Activated T-helper 1 cell treated with anti-CD3 and anti-CD28 coated beads, Interleukin-12 subunit alpha, Interleukin-12 subunit beta, Interleukin-2, Interleukin-4 antibody, amounts not matched to agents 30 ng/mL and 10 ng/mL and 1 ng/mL, durations not matched to agents 14 hours and 24 hours and 36 hours (primary cell): ENCODE results near the gene RPL10. TPM values are rescaled to one million over a fixed set of nuclear protein-coding genes. Genes with fewer than 3 reads are reported as not detected.

Experiments used
- DNase-seq: peaks from one replicate; pipeline ENCODE4 v3.0.0; 2021; ENCODE audit warnings: low spot score
- H3K27ac Mint-ChIP-seq: one replicate; pipeline ENCODE4 v1.8.0; 2021; ENCODE audit warnings: mild to moderate bottlenecking, mixed read lengths
- H3K27me3 Mint-ChIP-seq: one replicate; pipeline ENCODE4 v1.8.0; 2022; ENCODE audit warnings: mild to moderate bottlenecking, moderate library complexity, mixed read lengths; ENCODE audit not compliant: insufficient read depth
- H3K36me3 Mint-ChIP-seq: one replicate; pipeline ENCODE4 v1.8.0; 2021; ENCODE audit warnings: low read depth, mixed read lengths
- H3K4me1 Mint-ChIP-seq: one replicate; pipeline ENCODE4 v1.8.0; 2021; ENCODE audit warnings: low read depth, mixed read lengths
- H3K4me3 Mint-ChIP-seq: one replicate; pipeline ENCODE4 v1.8.0; 2021; ENCODE audit warnings: mild to moderate bottlenecking, moderate library complexity, mixed read lengths
- H3K9me3 Mint-ChIP-seq: one replicate; pipeline ENCODE4 v1.8.0; 2021; ENCODE audit warnings: mixed read lengths
- intact Hi-C: fragments of 100-400 bp; cut with micrococcal nuclease; formaldehyde crosslinking; loops from one replicate; pipeline ENCODE4 v1.15.1; 2024
- total RNA-seq: library from RNA; stranded (reverse); gene quantifications from 2 replicates; pipeline ENCODE4 v1.2.3, GENCODE V29; 2022

Gene RPL10
- total RNA-seq, 1 donor from 2014 or later: 2,261 TPM

- peaks cover 6% of the 10 kb centered on the region for H3K36me3 Mint-ChIP-seq
- H3K9me3 Mint-ChIP-seq: no peaks in the 10 kb centered on the region
- H3K4me1 Mint-ChIP-seq: peaks cover 9% of the 10 kb centered on the region
- intact Hi-C loops: no loop called here
- H3K27ac Mint-ChIP-seq: peak within 1 kb of the TSS; percentile 31
- DNase-seq: no peak
- H3K4me3 Mint-ChIP-seq: peak within 1 kb of the TSS; percentile 82
- H3K27me3 Mint-ChIP-seq: no peaks in the 10 kb centered on the region
These were observed 23.6 kb upstream of the RPL10 start, which contains the start of gene FLNA for GRCh38 chrX:154374313-154375155. TSS of gene FLNA (minus strand) at chrX:154374634. CDS start at chrX:154371245, 3,389 bp downstream.

DNA sequence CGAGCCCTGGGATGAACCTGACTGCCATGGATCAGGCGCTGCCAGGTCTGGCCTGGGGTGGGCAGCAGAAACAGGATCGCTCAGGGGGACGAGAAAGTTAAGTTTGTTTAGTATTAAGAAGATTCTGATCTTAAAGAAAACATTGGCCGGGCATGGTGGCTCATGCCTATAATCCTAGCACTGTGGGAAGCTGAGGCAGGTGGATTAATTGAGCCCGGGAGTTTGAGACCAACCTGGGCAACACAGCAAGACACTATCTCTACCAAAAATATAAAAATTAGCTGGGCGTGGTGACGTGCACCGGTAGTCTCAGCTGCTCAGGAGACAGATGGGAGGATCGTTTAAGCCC is 23.0 kb upstream of the RPL10 start:
- Mint-ChIP-seq H3K36me3 (peaks cover 4% of the 10 kb centered on the region), H3K4me3 (peak overlapping the region; percentile 39), H3K4me1 (peaks cover 9% of the 10 kb centered on the region), H3K27ac (no peak overlapping the region), H3K27me3 (no peaks in the 10 kb centered on the region), H3K9me3 (no peaks in the 10 kb centered on the region)
- no peak for DNase-seq
- intact Hi-C loops: no loop called here

- intact Hi-C loops: no loop called here
- Mint-ChIP-seq H3K27me3 (no peaks in the 10 kb centered on the region), H3K36me3 (peaks cover 10% of the 10 kb centered on the region), H3K27ac (peak overlapping the region; percentile 70), H3K4me3 (peak overlapping the region; percentile 45), H3K4me1 (peaks cover 9% of the 10 kb centered on the region), H3K9me3 (no peaks in the 10 kb centered on the region)
- DNase-seq: no peak
These were observed 21.4 kb upstream of the RPL10 start for GRCh38 chrX:154376774-154377173.

GRCh38 chrX:154378059-154378798 is 19.9 kb upstream of the RPL10 start:
- peak overlapping the region; percentile 79 for H3K4me3 Mint-ChIP-seq
- H3K36me3 Mint-ChIP-seq: peaks cover 10% of the 10 kb centered on the region
- peak overlapping the region; percentile 81 for H3K27ac Mint-ChIP-seq
- DNase-seq: no peak
- H3K9me3 Mint-ChIP-seq: no peaks in the 10 kb centered on the region
- intact Hi-C loops: loop anchor here (1.0 kb wide), 2 partner anchors 9 to 138 kb away; partner anchors contain the start of gene FAM3A
- H3K27me3 Mint-ChIP-seq: no peaks in the 10 kb centered on the region
- H3K4me1 Mint-ChIP-seq: peaks cover 8% of the 10 kb centered on the region

- H3K27me3 Mint-ChIP-seq: no peaks in the 10 kb centered on the region
- H3K36me3 Mint-ChIP-seq: peaks cover 10% of the 10 kb centered on the region
- no peaks in the 10 kb centered on the region for H3K9me3 Mint-ChIP-seq
- H3K27ac Mint-ChIP-seq: peak within 1 kb of the TSS; percentile 81
- intact Hi-C loops: loop anchor here (1.0 kb wide), 3 partner anchors 10 to 407 kb away; partner anchors contain the start of genes FAM3A and TMEM187
- H3K4me1 Mint-ChIP-seq: peaks cover 4% of the 10 kb centered on the region
- peak; percentile 94 for DNase-seq
- peak within 1 kb of the TSS; percentile 89 for H3K4me3 Mint-ChIP-seq
These were observed 19.2 kb upstream of the RPL10 start, which contains the start of gene EMD for GRCh38 chrX:154378799-154379568. TSS of gene EMD (plus strand) at chrX:154379295. CDS start at chrX:154379485, 190 bp downstream.

DNA sequence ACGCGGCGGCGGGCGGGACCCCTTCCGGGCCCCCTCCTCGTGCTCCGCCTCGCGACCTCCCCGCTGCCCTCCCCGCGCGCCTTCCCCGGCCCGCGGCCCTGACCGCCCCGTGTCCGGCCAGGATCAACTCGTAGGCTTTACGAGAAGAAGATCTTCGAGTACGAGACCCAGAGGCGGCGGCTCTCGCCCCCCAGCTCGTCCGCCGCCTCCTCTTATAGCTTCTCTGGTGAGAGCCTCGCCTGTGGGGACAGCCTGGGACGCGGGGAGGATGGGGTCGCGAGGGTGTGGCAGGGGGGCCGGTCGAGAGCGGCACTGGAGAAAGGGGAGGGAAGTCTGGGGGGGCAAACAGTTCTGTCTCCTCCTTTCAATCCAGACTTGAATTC is 18.6 kb upstream of the RPL10 start:
- peak overlapping the region; percentile 78 for H3K27ac Mint-ChIP-seq
- H3K9me3 Mint-ChIP-seq: no peaks in the 10 kb centered on the region
- intact Hi-C loops: loop anchor here (1.0 kb wide), 1 partner anchor 407 kb away; the partner anchor contains the start of gene TMEM187

GRCh38 chrX:154380153-154380552 is 18.0 kb upstream of the RPL10 start:
- H3K36me3 Mint-ChIP-seq: peaks cover 10% of the 10 kb centered on the region
- intact Hi-C loops: no loop called here
- no peaks in the 10 kb centered on the region for H3K9me3 Mint-ChIP-seq
- H3K27ac Mint-ChIP-seq: peak overlapping the region; percentile 78
- peak overlapping the region; percentile 89 for H3K4me3 Mint-ChIP-seq
- H3K27me3 Mint-ChIP-seq: no peaks in the 10 kb centered on the region
- peaks cover 4% of the 10 kb centered on the region for H3K4me1 Mint-ChIP-seq
- no peak for DNase-seq

More for the DNA sequence above, 18.6 kb upstream of the RPL10 start:
- Mint-ChIP-seq H3K4me3 (peak overlapping the region; percentile 89), H3K27me3 (no peaks in the 10 kb centered on the region), H3K4me1 (peaks cover 4% of the 10 kb centered on the region), H3K36me3 (peaks cover 10% of the 10 kb centered on the region)
- DNase-seq: no peak

GRCh38 chrX:154380787-154381186 is 17.4 kb upstream of the RPL10 start:
- H3K4me1 Mint-ChIP-seq: peaks cover 4% of the 10 kb centered on the region
- intact Hi-C loops: no loop called here
- peak overlapping the region; percentile 78 for H3K27ac Mint-ChIP-seq
- no peaks in the 10 kb centered on the region for H3K27me3 Mint-ChIP-seq
- peak overlapping the region; percentile 89 for H3K4me3 Mint-ChIP-seq
- H3K9me3 Mint-ChIP-seq: no peaks in the 10 kb centered on the region
- no peak for DNase-seq
- H3K36me3 Mint-ChIP-seq: peaks cover 10% of the 10 kb centered on the region

DNA sequence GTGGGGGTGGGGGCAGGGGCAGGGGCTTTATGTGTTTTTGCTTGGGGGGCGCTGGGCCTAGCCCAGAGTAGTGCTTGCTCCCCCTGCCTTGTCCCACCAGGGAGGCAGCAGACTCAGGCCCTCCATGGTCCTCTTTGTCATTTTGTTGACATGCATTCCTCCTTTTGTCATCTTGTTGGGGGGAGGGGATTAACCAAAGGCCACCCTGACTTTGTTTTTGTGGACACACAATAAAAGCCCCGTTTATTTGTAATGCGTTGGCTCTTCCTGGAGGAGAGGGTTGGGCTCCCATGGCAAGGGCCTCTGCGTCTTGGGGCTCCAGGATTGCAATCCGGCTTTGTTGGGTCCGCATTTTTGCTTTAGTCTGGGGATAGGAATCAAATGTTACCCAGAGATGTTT is 16.9 kb upstream of the RPL10 start:
- peak overlapping the region; percentile 7 for H3K4me3 Mint-ChIP-seq

DNA sequence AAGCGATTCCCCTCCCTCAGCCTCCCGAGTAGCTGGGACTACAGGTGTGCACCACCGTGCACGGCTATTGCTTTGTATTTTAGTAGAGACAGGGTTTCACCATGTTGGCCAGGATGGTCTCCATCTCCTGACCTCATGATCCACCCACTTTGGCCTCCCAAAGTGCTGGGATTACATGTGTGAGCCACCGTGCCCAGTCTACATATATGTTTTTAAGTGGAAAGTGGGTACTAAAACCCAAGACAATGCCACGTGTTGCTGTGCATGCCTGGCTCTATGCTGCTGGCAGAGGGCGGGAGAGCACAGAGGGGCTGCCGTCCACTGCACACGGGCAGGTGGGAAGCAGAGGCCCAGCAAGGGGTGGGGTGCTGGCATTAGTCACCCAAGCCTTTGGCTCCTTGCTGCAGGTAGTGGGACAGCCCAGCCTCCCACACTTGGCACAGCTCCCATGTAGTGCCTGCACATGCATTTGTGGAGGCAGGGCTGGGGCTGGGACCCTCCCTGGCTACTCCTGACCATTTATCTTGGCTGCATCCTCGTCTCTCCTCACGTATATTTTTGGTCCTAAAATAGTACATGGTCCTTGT is 15.6 kb upstream of the RPL10 start:
- no peaks in the 10 kb centered on the region for H3K4me1 Mint-ChIP-seq
- no peaks in the 10 kb centered on the region for H3K9me3 Mint-ChIP-seq
- no peak for DNase-seq
- H3K36me3 Mint-ChIP-seq: peaks cover 10% of the 10 kb centered on the region
- no peak overlapping the region for H3K4me3 Mint-ChIP-seq
- H3K27me3 Mint-ChIP-seq: no peaks in the 10 kb centered on the region
- no peak overlapping the region for H3K27ac Mint-ChIP-seq
- intact Hi-C loops: no loop called here

More for the DNA sequence above, 16.9 kb upstream of the RPL10 start:
- H3K27me3 Mint-ChIP-seq: no peaks in the 10 kb centered on the region
- peaks cover 10% of the 10 kb centered on the region for H3K36me3 Mint-ChIP-seq
- no peak overlapping the region for H3K27ac Mint-ChIP-seq
- intact Hi-C loops: no loop called here
- H3K4me1 Mint-ChIP-seq: peaks cover 4% of the 10 kb centered on the region
- H3K9me3 Mint-ChIP-seq: no peaks in the 10 kb centered on the region
- no peak for DNase-seq

DNA sequence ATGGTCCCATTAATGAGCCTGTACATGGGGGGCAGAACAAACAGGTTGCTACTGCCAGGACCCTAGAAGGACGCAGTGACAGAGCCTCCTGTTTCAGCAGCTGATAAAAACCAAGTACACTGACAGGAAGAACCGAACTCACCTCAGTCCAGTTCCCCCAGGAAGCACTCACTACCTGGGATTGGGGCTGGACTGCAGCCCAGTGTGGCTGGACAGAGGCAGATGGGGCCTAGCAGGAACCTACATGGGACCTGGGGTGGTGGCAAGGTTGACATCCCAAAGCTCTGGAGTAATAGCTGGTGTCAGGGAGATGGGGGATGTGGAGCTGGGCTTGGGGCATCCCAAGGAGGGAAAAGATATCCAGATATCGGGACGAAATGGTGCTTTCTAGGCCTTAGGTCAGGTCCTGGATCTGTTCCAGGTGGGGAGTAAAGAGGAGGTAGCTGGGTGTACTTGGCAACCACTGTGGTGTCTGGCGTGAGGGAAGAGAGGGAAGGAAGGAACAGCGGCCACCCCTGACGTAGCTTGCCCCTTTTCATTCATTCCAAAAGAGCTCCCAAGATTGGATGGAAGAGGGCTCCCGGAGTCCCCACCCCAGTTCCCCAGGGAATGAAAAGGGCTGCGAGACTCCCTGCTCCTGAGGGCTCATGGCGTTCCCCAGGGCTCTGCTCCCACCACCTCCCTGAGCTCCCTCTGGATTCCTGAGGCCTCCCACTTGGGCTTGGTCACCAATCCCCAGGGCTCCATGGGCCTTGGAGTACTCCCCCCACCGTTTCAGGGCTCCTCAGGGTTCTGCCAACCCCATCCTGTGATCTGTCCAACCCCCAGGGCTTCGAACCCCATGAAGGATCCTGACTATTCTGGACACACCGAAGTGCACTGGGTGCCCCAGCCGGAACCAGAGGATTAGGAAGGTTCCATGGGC is 14.6 kb upstream of the RPL10 start:
- Mint-ChIP-seq H3K9me3 (no peaks in the 10 kb centered on the region), H3K36me3 (peaks cover 10% of the 10 kb centered on the region), H3K4me3 (no peak overlapping the region), H3K27me3 (no peaks in the 10 kb centered on the region), H3K4me1 (no peaks in the 10 kb centered on the region), H3K27ac (peak overlapping the region; percentile 29)
- intact Hi-C loops: no loop called here
- DNase-seq: no peak
